GM12892 (cell line): ENCODE results near the gene DOK7. TPM values are rescaled to one million over a fixed set of nuclear protein-coding genes. Genes with fewer than 3 reads are reported as not detected.

Experiments
- DNase-seq: peaks from one replicate; pipeline ENCODE4 v3.0.0; 2011; ENCODE audit not compliant: insufficient read length
- FAIRE-seq: peaks from 2 replicates; lab custom pipeline; 2011; peaks lifted over from hg19 to GRCh38; lab: Jason Lieb, UNC
- POLR2A ChIP-seq: IDR thresholded peaks from 2 replicates; pipeline ENCODE4 v1.6.1; 2011; ENCODE audit warnings: low read depth, low read length, control low read depth
- POLR2AphosphoS5 ChIP-seq: IDR thresholded peaks from 2 replicates; pipeline ENCODE4 v1.6.1; 2011; ENCODE audit warnings: low read depth, low read length, control low read depth
- TAF1 ChIP-seq: IDR thresholded peaks from 2 replicates; pipeline ENCODE4 v1.6.1; 2011; ENCODE audit warnings: low read depth, mild to moderate bottlenecking, control low read depth, low read length, borderline replicate concordance
- polyA plus RNA-seq: library from polyadenylated mRNA; unstranded; fragments of >200 nt; gene quantifications from one replicate; pipeline ENCODE4 v1.2.1, GENCODE V29; 2012; ENCODE audit warnings: missing spikeins, inconsistent platforms; ENCODE audit not compliant: missing spikeins

DOK7 gene, protein sequence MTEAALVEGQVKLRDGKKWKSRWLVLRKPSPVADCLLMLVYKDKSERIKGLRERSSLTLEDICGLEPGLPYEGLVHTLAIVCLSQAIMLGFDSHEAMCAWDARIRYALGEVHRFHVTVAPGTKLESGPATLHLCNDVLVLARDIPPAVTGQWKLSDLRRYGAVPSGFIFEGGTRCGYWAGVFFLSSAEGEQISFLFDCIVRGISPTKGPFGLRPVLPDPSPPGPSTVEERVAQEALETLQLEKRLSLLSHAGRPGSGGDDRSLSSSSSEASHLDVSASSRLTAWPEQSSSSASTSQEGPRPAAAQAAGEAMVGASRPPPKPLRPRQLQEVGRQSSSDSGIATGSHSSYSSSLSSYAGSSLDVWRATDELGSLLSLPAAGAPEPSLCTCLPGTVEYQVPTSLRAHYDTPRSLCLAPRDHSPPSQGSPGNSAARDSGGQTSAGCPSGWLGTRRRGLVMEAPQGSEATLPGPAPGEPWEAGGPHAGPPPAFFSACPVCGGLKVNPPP
- not detected for polyA plus RNA-seq

DNA sequence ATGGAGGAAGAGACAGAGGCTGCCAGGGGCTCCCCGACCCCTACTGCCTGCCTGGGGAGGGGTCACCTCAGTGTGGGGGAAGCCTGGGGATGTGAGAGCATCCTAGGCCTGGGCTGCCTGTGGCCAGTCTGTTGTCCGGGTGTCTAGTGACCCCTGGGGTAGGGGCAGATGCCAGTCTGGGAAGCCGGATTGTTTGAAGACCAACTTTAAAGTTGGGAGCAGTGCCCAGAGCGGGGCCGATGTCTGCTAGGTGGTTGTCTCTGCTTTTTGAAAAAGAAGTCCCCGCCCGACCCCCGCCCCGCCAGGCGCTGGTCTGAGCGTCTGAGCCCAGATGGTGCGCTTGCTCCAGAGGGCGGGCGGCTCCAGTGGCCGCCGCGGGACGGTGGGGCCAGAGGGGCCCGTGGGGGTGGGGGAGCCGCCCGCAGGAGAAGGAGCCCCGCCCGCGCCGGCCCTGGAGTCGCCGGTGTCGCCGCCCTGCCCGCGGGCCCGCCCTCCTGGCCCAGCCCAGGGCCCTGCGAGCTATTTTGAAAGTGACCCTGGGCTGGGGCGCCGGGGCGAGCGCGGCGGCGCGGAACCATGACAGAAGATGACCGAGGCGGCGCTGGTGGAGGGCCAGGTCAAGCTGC lies at the start of gene DOK7:
TSS of gene DOK7 (plus strand) at position 517 of the 626 bp plus-strand sequence. CDS start at position 587, 70 bp downstream.
- TF ChIP-seq TAF1: no peak
- no peak for TF ChIP-seq POLR2AphosphoS5
- TF ChIP-seq POLR2A: no peak
- DNase-seq (no peak), FAIRE-seq (no peak)

DNA sequence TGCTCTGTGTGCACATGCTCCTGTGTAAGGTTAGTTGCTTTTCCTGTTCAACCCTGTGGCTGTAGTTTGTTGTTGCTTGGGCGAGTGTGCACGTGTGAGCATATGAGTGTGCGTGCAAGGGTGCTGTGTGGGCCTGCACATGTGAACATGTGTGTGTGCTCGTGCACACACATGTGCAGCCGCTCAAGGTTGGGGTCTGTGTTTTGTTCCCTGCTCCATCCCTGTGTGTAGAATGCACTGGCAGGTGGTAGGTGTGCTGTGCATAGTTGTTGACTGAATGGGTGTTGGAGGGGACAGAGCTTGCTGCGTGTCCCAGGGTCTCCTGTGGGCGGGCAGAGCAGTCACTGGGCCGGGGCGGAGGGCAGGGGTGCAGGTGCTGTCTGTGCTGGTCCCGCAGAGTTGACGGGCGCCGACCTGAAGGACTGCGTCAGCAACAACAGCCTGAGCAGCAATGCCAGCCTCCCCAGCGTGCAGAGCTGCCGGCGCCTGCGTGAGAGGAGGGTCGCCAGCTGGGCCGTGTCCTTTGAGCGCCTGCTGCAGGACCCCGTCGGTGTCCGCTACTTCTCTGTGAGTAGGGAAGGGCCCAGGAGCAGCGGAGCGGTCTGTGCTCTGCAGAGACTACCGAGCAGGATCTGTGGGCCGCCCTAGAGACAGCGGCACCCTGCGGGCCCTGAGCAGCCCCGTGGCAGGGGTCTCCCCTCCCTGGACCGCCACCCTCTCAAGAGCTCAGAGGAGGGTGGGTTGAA lies 49.3 kb upstream of the DOK7 start:
- no peak for TF ChIP-seq POLR2AphosphoS5
- TF ChIP-seq TAF1: no peak
- TF ChIP-seq POLR2A: no peak
- DNase-seq (no peak), FAIRE-seq (no peak)

DNA sequence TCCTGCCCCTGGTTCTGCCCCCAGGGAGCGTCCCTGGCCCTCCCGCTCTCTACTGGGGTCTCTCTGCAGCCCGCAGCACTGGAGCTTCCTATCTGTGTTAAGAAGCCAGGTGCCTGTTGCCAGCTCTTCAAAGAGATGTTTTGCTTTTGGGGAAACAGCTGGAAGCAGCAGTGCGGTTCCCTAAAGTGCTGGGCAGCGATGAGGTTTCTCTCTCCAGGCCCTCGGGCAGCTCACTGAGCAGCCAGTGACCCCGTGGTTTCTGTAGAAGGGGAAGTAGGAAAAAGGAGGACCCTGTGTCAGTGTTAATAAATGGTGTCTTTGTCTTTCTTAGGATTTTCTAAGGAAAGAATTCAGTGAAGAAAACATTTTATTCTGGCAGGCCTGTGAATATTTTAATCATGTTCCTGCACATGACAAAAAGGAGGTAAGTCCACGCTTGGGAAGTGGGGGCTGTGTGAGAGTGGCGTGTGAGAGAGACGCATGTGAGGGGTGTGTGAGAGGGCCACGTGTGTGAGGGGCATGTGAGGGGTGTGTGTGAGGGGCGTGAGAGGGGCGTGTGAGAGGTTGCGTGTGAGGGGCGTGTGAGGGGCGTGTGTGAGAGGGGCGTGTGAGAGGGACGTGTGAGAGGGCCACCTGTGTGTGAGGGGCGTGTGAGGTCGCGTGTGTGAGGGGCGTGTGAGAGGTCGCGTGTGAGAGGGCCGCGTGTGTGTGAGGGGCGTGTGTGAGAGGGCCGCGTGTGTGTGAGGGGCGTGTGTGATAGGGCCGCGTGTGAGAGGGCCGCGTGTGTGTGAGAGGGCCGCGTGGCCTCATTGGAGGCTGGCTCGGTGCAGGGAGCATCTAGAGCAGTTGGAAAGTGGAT lies 48.5 kb upstream of the DOK7 start:
- FAIRE-seq: no peak

DNA sequence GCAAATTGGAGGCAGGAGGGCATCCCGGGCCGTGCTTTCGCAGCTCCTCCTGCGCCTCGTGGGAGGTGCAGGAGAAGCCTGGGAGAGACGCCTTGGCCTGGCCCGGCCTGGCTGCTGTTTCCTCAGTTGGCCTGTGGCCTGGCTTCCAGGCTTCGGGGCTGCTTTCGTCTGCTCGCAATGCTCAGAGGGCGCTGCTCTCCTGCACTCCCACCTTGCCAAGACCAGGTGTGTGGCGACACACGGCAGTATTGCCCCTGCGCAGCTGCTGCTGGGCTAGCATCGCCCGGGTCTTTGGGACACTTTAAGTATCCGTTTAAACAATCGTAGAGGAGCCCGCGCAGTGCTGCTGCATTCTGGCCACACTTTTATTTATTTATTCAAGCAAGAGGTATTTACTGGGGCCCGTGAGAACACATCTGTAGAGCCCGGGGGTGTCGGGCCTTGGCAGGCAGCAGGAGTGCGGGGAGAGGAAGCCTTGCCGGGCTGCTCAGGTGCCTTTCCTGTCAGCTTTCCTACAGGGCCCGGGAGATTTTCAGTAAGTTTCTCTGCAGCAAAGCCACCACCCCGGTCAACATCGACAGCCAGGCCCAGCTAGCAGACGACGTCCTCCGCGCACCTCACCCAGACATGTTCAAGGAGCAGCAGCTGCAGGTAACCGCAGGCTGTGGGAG lies 47.5 kb upstream of the DOK7 start:
- no peak for FAIRE-seq
- no peak for TF ChIP-seq TAF1
- no peak for TF ChIP-seq POLR2AphosphoS5
- no peak for TF ChIP-seq POLR2A
- DNase-seq: no peak

More for the DNA sequence above, 48.5 kb upstream of the DOK7 start:
- no peak for DNase-seq
- no peak for TF ChIP-seq POLR2A
- TF ChIP-seq POLR2AphosphoS5: no peak
- TF ChIP-seq TAF1: no peak

DNA sequence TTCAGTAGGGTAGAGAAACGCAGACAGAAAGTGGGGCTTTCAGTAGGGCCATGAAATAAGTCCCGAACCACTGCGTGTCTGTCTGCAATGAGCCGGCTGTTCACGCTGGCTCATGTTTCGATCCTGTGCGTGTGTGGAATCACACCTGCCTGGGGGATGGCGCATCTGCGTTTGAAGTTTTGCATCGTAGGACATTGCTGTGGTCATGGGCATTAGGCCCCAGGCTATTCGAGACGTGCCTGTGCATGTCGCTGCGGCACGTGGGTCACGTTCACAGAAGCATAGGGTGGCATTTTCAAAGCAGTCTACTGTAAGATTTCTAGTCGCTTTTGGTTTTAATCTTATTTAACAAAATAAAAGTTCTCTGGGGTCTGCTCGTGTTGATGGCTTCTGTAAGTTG lies 46.8 kb upstream of the DOK7 start:
- DNase-seq: no peak
- FAIRE-seq: no peak
- TF ChIP-seq POLR2AphosphoS5 (no peak), TAF1 (no peak)

DNA sequence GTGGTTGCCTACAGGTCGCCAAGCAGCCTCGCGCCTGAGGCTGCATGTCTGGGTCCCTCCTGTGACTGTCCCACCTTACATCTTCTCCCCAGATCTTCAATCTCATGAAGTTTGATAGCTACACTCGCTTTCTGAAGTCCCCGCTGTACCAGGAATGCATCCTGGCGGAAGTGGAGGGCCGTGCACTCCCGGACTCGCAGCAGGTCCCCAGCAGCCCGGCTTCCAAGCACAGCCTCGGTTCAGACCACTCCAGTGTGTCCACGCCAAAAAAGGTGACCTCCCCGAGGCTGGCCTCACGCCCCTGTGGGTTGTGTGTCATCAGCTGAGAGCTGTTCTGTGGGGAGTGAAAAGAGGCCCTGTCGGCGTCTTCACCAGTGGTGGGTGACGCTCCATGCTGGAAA lies 46.3 kb upstream of the DOK7 start:
- DNase-seq (no peak), FAIRE-seq (no peak)
- TF ChIP-seq POLR2A (no peak), TAF1 (no peak)

DNA sequence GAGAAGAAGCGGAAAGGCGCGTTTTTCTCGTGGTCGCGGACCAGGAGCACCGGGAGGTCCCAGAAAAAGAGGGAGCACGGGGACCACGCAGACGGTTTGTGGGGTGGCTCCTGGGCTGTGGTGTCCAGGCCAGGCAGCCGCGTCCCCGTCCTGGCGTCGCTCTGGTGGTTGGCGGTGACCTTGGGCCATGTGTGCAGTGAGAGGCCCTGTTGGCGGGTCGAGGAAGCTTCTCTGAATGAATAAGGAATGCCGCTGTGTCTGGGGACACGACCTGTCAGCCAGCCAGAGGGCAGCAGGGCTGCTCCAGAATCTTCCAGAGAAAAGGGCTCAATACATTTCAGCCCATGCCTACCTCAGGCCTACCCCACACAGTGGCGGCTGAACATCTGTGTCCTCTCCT lies 45.7 kb upstream of the DOK7 start:
- FAIRE-seq: no peak
- no peak for TF ChIP-seq TAF1
- TF ChIP-seq POLR2AphosphoS5: no peak
- no peak for TF ChIP-seq POLR2A
- no peak for DNase-seq

DNA sequence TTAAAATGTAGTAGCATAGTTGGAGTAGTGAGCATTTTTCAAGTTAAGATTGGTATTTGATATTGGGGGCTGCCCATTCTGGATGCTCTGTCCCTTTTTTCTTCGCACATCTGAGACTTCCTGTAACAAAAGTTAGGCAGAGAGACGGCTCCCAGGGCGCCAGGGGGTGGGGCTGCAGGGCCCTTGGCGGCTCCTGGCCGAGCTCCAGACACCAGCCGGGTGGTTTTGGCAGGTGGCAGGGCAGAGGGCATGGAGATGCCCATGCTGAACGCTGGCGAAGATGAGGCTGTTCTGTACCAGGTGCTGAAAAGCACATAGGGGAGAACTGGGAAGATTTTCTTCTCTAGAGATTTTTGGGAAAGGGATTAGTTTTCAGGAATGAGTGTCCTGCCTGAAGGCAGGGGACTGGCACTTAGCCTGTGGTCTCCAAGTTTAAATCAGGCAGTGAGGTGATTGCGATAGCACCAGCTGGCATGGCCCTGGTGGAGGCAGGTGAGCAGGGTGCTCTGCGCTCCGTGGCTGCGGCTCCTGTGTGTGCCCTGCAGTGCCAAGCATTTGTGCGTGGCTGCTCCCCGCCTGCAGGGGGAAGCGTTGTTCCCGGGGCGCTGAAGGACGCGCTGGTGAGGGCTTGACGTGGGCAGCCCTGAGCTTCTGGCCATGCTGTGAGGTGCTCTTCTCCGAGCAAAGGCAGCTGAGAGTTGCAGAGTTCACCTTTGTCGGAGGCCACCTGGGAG lies 44.9 kb upstream of the DOK7 start:
- DNase-seq: no peak
- no peak for FAIRE-seq
- TF ChIP-seq POLR2A: no peak
- TF ChIP-seq POLR2AphosphoS5: no peak
- no peak for TF ChIP-seq TAF1

DNA sequence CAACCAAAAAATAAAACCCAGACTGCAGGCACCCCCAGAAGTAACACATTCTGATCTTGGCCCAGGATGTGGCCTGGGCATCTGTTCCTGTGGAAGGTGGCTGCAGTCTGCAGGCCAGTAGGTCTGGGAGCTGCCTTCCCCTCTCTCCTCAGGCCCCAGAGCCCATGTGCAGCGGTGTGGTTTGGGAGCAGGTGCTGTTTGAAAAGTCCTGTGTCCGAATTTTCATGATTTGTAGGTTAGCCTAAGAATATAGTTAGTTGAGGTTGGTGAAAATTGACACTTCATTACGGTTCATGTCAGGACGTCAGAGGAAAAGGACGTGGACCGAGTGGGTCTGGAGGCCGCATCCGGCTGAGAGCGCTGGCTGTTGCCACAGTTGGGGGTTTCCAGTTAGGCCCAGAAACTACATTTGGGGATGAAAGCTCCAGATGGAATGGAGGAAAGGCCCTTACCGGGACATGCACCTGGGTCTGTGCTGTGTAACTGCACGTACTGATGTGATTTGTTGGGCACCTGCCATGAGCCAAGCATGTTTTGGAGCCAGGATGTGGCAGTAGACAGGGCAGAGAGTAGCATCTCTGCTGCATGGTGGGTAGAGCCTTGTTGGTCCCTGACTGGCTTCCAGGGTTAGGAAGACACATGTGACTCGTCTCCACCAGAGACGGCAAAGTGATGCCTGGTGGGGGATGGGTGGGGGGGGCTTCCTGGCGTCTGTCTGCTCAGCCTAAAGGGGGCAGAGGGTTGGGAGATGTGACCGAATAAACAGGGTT lies 43.1 kb upstream of the DOK7 start:
- FAIRE-seq: no peak
- TF ChIP-seq POLR2AphosphoS5 (no peak), TAF1 (no peak), POLR2A (no peak)
- DNase-seq: no peak
